HG03432 (cell line): Measurements from ENCODE around the gene KARS1.
"Not testable (repeated sequence)": the region's sequence is repeated elsewhere in the genome, so short reads cannot be mapped to it uniquely, and the experiment has no call there.

Experiments used
- ATAC-seq: cut with Tn5 transposase; IDR thresholded peaks from one replicate; pipeline ENCODE4 v1.9.1; 2021; ENCODE audit warnings: mild to moderate bottlenecking, moderate library complexity; ENCODE audit not compliant: unreplicated experiment

Gene KARS1

GRCh38 chr16:75626806-75627205, 20.7 kb downstream of the KARS1 start:
- ATAC-seq = no peak

DNA sequence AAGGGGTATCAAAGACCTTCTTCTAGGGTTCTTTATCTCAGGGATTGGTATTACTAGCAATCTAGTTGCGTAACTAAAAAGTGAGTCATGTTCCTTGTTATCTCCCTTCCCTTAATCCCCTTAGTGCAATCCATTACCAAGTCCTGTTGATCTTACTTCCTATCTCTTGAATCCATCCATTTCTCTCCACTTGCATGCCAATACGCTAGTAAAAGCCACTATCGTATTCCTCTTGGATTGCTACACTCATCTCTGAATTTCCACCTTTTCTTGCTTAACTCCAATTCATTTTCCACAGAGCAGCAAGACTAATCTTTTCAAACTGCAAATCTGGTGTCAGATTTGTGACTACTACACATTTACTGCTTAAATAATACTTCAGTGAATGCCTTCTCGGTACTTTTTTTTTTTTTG, 22.5 kb downstream of the KARS1 start:
- no peak for ATAC-seq

GRCh38 chr16:75622761-75623605, 24.5 kb downstream of the KARS1 start, which contains the start of gene ADAT1:
Gene ADAT1, minus strand, starts transcription at chr16:75623281. Its CDS starts 2,482 bp downstream, at chr16:75620799.
- ATAC-seq = peak; percentile 97

- no peak for ATAC-seq
Observed at GRCh38 chr16:75621170-75621477, 26.3 kb downstream of the KARS1 start.

DNA sequence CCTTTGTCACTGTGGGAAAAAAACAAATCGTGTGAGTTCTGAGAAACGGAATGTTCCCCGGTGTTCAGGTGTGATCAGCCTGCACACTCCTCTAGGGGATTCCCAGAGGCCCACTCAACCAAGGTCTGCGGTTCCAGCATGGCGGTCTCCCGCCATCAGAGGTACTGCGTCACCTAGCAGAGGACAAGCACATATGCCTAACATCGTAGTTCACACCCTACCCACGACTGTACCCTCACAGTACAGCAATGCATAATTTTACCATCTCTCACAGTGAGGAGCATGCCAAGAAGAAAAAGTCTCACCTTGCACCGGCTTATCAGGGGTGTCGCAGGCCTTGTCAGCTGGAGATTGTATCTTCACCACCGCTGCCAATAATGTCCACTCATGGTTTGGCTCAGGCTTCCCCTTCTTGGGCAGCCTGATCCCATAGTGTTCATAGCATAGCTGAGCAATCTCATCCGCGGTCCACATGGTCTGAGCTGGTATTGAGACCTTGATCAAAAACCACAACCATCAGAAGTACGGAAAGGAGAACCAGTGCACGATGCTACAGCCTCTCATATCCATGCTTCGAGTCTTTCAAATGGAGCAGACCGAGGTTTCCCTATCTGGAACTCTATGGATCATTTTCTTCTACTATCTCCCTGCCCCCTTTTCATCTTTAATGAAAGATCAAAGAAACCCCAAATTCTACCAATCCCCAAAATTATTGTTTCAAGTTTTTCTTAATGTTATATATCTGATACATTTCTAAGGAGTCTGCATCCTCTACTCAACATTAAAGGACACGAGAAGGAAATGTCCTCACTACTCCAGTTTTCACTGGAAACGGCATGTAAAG, 26.9 kb downstream of the KARS1 start:
- ATAC-seq = no peak

DNA sequence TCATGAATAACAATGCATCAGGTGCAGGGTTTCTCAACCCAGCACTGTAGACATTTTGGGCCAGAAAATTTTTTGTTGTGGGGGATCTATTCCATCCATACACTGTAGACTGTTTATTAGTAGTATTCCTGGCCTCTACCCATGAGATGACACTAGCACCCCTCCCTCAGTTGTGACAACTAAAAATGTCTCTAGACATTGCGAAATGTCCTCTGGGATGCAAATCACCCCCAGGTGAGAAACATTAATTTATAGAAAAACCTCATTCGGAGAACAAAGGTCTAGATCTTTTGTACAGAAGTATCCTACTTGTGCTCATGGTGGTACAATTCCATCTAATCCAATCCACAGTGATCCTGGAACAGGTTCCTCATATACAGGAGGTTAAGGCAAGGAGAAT, 28.7 kb downstream of the KARS1 start:
- no peak for ATAC-seq

GRCh38 chr16:75617121-75617520, 30.3 kb downstream of the KARS1 start:
- ATAC-seq = no peak

GRCh38 chr16:75616521-75617010, 30.9 kb downstream of the KARS1 start:
- ATAC-seq = no peak

GRCh38 chr16:75615619-75616018, 31.8 kb downstream of the KARS1 start:
- ATAC-seq = no peak

DNA sequence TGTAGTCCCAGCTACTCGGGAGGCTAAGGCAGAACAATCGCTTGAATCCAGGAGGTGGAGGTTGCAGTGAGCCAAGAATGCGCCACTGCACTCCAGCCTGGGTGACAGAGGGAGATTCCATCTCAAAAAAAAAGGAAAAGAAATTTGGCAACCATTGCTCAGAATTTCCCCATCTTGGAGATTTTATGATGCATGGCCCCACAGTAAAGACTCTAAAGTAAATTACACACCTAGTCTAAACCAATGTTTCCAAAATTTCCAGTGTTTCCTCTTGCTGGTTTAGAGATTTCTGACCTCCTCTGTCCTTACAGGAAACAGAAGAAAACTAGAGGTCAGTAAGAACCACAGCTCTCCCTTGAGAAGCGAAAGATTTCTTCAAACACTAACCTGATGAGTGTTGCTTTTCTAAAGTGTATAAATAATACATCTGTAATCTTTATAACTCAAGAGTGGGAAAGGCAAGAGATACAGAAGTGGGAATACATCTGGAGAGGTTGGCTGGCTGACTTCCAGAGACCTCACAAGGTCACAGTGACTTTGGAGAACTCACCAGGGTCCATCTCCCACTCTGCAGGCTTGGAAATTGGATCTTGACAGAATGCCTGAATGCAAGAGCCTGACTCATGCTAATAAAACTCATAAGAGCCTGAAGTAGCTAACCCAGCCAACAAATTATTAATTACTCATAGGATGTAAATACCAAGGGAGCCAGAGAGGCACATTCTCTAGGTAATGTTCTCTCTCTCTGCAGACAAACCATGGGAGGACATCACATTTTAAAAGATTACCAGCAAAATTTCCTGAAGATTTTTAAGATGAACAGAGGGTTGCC, 33.2 kb downstream of the KARS1 start:
- ATAC-seq = no peak

DNA sequence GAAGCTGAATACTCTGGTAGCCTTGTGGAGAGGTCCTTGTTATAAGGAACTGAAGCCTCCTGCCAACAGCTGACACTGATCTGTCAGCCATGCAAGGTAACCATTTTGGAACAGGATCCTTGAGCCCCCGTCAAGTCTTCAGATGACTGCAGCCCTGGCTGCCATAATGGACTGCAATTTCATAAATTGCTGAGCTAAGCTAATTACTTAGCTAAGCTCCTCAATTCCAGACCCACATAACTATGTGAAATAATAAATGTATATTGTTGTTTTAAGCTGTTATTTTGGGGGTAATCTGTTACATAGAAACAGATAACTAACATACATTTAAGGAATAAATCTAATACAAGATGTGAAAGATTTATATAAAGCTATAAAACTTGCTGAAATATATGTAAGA, 41.0 kb downstream of the KARS1 start:
- ATAC-seq = no peak

- no peak for ATAC-seq
Observed at GRCh38 chr16:75603241-75603640, 44.2 kb downstream of the KARS1 start.

DNA sequence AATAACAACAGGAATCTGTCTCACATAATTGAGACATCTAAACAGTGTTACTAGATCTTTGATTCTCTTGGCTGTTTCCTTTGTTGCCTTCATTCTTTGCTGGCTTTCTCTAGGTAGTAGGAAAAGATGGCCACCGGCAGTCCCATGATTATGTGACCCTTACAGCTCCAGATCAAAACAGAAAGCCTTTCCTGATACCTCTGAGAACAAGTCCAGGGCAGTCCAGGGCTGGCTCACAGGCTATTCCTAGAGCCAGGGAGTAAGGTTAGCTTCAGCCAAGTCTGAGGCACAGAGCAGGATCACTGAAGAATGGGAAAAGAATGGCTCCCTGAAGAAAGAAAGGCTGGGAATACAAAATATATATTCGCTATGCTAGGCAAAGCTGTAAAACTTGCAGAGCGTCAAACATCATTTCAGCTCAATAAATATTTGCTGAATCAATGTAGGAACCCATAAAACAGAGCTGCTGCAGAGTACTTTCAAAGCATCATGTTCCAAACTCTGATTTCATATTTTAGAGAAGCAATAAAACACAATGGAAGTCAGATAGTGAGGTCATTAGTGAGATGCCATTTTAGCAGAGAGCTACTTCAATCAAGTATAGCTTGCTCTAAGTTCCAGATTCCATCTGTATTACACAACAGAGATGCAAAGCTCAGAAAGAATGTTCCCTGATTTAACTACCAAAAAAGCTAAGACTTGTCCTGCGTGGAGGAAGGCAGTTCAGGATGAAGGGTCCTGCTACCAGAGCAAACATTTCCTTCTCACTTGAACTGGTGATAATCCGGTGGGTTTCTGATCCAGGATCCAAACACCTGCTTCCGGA, 47.8 kb downstream of the KARS1 start:
- no peak for ATAC-seq

GRCh38 chr16:75593825-75594820, 53.3 kb downstream of the KARS1 start:
- no peak for ATAC-seq

DNA sequence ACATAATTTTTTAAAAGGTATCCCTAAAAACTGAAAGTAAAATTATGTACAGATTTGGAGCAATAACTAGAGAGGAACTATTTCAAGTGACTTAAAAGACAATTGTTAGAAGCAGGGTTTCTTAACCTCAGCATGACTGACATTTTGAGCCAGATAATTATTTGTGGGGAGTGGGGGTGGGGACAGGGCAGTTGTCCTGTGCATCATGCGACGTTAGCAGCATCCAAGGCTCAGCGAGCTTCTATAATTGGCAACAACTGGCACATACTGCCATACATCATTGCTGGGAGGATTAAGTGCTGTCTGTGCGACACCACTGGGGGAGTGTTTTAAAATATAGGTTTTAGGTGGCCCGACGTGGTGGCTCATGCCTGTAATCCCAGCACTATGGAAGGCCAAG, 54.2 kb downstream of the KARS1 start:
- no peak for ATAC-seq

DNA sequence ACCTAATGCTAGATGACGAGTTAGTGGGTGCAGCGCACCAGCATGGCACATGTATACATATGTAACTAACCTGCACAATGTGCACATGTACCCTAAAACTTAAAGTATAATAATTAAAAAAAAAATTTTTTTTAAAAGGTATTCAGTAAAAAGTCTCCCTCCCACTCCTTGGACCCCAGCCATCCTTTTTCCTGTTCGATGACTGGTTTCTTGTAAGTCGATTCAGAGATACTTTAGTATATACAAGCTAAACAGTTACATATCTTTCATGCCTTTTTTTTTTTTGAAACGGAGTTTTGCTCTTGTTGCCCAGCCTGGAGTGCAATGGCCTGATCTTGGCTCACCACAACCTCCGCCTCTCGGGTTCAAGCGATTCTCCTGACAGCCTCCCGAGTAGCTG, 55.5 kb downstream of the KARS1 start:
- ATAC-seq = not testable (repeated sequence)

DNA sequence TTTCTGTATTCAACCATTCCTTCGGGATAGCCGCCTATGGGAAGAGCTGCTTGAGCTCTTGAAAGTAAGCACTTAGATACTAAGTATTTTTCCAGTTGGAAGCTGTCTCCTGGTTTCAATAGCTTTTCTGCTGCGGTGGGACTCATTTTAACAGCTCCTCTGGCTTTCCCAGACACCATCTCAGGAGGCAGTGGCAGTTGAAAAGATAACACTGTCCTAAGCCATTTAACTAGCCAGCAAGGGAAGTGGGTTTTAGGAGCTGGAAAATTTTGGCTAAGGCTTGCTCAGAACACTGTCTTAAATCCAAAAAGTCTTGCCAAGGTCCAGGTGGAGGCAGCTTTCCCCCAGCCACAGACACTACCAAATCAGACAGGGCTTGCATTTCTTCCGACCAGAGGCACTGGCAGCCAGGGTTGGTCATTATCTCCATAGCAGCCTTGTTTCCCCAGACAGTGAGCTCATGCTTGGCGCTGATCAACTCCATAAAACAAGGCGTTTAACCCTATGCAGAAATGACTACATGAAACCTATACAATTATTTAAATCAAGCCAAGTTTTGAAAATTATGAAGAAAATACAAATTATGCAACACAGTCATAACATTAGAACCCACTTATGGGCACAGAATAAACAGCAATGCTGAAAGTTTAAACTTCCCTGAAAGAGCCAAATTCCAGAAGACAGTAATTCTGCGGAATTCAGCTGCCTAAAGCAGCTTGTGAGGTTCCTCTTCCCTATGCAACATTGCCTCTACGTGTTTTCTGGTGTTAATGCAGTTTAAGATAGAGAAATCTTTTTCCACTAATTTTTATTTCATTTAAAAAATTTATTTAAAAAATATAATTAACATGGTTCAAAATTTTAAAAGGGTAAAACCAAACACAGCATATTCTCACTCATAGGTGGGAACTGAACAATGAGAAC, 56.3 kb downstream of the KARS1 start:
- no peak for ATAC-seq

DNA sequence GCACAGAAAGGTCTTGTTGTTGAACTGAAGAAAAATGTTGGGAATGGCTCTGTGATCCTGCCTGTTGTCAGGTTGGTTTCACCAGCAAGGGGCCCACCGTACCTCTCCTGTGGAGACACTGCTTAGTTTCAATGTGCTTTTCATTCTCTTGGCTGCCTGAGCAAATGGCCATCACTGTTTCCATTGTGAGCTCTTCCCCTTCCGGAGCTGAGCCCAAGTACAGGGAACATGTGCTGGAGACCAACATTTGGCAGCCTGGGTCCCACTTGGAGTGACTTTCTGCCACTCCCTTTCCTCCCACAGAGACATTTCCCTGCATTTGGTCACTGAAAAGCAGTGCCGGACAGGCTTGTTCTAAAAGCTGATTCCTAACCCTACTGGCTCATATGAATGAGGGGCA, 58.2 kb downstream of the KARS1 start:
- ATAC-seq = no peak
